DOHH2 (cell line): Measurements from ENCODE around the gene PXDC1.

ENCODE experiments used
- H3F3A ChIP-seq: fragments of 200-600 bp; sonication (generic), shearing (Covaris generic); 2 replicates; pipeline ENCODE4 v1.6.0; 2016; ENCODE audit warnings: antibody characterized with exemption, mild to moderate bottlenecking; ENCODE audit not compliant: control insufficient read depth, insufficient read depth
- H3K27ac ChIP-seq: fragments of 200-600 bp; sonication (generic); 2 replicates; pipeline ENCODE4 v1.5.1; 2014; ENCODE audit warnings: low read depth, mild to moderate bottlenecking, low read length, moderate library complexity
- H3K27me3 ChIP-seq: fragments of 200-600 bp; sonication (generic); 2 replicates; pipeline ENCODE4 v1.6.1; 2014; ENCODE audit warnings: mild to moderate bottlenecking, low read length, mixed read lengths; ENCODE audit not compliant: control insufficient read depth
- H3K36me3 ChIP-seq: fragments of 200-600 bp; sonication (generic); 2 replicates; pipeline ENCODE4 v1.6.1; 2014; ENCODE audit warnings: mild to moderate bottlenecking, low read length, moderate library complexity, mixed read lengths; ENCODE audit not compliant: control insufficient read depth
- H3K4me1 ChIP-seq: fragments of 200-600 bp; sonication (generic); 2 replicates; pipeline ENCODE4 v1.6.1; 2014; ENCODE audit warnings: mild to moderate bottlenecking, low read length, mixed read lengths; ENCODE audit not compliant: control insufficient read depth
- H3K4me2 ChIP-seq: fragments of 200-600 bp; sonication (generic); 2 replicates; pipeline ENCODE4 v1.6.0; 2014; ENCODE audit warnings: mild to moderate bottlenecking, low read length, moderate library complexity
- H3K4me3 ChIP-seq: fragments of 200-600 bp; sonication (generic); 2 replicates; pipeline ENCODE4 v1.5.1; 2014; ENCODE audit warnings: mild to moderate bottlenecking, low read length, mixed read lengths
- H3K79me2 ChIP-seq: fragments of 200-600 bp; sonication (generic); 2 replicates; pipeline ENCODE4 v1.6.1; 2014; ENCODE audit warnings: mild to moderate bottlenecking, low read length, mixed read lengths; ENCODE audit not compliant: control insufficient read depth
- H3K9me2 ChIP-seq: fragments of 200-600 bp; sonication (generic); replicated peaks from 2 replicates; pipeline ENCODE4 v1.6.1; 2014; ENCODE audit warnings: mild to moderate bottlenecking, low read length, mixed read lengths; ENCODE audit not compliant: control insufficient read depth
- H3K9me3 ChIP-seq: fragments of 200-600 bp; sonication (generic); 2 replicates; pipeline ENCODE4 v1.6.1; 2014; ENCODE audit warnings: antibody characterized with exemption, low read length, mixed read lengths; ENCODE audit not compliant: control insufficient read depth, insufficient read depth
- H4K20me1 ChIP-seq: fragments of 200-600 bp; sonication (generic); 2 replicates; pipeline ENCODE4 v1.6.0; 2014; ENCODE audit warnings: low read depth, mild to moderate bottlenecking, antibody characterized with exemption, low read length, moderate library complexity; ENCODE audit not compliant: control insufficient read depth, insufficient read depth
- EZH2phosphoT487 ChIP-seq: fragments of 200-600 bp; sonication (generic); IDR thresholded peaks from 2 replicates; pipeline ENCODE4 v1.6.1; 2017; ENCODE audit warnings: borderline replicate concordance, mild to moderate bottlenecking, antibody characterized with exemption, low read length, moderate library complexity, mixed read lengths
- TF ChIP-seq, protein P1 (sequence below): fragments of 200-600 bp; sonication (generic); IDR thresholded peaks from one replicate; pipeline ENCODE4 v1.5.1; 2014; ENCODE audit warnings: antibody characterized with exemption, mild to moderate bottlenecking, low read depth, low read length; ENCODE audit not compliant: poor library complexity, severe bottlenecking

PXDC1 gene

DNA sequence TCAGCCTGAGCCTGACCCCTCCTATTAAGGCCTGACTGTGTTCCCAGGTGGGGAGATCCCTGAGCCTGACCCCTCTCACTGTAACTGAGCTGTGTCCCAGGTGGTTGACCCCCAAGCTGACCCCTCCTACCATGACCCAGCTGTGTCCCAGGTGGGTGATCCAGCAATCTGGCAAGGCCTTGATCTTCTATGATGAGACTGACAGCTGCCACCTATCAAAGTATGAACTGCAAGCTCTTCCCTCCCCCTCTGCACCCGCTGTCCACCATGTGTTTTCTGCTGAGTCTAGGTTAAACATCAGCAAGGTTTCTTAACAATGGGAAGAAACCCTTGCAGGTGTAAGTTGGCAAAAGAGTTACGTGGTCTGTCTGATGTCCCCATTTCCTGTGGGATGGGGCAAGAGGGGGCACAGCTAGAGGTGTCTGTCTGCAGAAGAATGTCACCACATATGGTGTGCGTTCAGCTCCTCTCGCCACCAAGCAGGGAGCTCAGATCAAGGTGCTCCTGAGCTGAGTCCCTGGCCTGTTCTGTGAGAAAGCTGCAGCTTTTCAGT, 5.9 kb downstream of the PXDC1 start:
- Histone ChIP-seq H3K27ac (no peak overlapping the region), H3F3A (peaks cover 2% of the 10 kb centered on the region; the same call in 1 of the 2 replicates), H3K9me3 (no peaks in the 10 kb centered on the region), H3K4me3 (no peak overlapping the region), H3K36me3 (no peaks in the 10 kb centered on the region), H3K79me2 (no peaks in the 10 kb centered on the region), H3K27me3 (peaks cover 38% of the 10 kb centered on the region), H4K20me1 (peaks cover 3% of the 10 kb centered on the region; the same call in 1 of the 2 replicates), H3K4me1 (peaks cover 34% of the 10 kb centered on the region), H3K9me2 (no peaks in the 10 kb centered on the region), H3K4me2 (peak overlapping the region; percentile 10; the same call in 1 of the 2 replicates)
- TF ChIP-seq, protein P1, sequence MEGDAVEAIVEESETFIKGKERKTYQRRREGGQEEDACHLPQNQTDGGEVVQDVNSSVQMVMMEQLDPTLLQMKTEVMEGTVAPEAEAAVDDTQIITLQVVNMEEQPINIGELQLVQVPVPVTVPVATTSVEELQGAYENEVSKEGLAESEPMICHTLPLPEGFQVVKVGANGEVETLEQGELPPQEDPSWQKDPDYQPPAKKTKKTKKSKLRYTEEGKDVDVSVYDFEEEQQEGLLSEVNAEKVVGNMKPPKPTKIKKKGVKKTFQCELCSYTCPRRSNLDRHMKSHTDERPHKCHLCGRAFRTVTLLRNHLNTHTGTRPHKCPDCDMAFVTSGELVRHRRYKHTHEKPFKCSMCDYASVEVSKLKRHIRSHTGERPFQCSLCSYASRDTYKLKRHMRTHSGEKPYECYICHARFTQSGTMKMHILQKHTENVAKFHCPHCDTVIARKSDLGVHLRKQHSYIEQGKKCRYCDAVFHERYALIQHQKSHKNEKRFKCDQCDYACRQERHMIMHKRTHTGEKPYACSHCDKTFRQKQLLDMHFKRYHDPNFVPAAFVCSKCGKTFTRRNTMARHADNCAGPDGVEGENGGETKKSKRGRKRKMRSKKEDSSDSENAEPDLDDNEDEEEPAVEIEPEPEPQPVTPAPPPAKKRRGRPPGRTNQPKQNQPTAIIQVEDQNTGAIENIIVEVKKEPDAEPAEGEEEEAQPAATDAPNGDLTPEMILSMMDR: no peak

DNA sequence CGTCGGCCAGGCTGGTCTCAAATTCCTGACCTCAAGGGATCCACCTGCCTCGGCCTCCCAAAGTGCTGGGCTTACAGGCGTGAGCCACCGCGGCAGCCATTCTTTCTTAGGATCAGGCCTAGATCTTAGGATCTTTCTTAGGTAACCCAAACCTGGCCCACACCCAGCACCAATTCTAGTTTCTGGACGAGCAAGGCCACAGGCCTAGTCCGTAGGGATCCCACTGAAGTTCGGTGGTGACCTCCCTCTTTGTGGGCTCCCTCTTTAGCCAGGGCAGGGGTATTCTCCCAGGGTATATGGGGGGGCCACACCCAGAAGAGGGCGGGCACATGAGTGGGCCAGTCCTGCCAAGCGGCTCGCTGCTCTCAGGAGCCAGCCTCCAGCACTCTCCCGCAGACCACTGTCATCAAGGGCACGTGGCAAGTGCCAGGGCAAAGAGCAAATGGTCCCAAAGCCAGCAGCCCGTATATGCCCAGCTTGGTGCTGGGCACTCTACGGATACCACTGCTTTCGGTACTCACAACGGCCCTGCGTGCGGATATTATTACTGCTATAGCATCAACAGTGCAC, 6.5 kb downstream of the PXDC1 start:
- TF ChIP-seq EZH2phosphoT487: no peak
- TF ChIP-seq, protein P1: no peak
- Histone ChIP-seq H3K79me2 (no peaks in the 10 kb centered on the region), H3K4me3 (no peak overlapping the region), H3K36me3 (no peaks in the 10 kb centered on the region), H3K9me2 (no peaks in the 10 kb centered on the region), H3K9me3 (no peaks in the 10 kb centered on the region), H3K4me1 (peaks cover 31% of the 10 kb centered on the region), H3K27me3 (peaks cover 31% of the 10 kb centered on the region), H3F3A (peaks cover 2% of the 10 kb centered on the region; the same call in 1 of the 2 replicates), H4K20me1 (peaks cover 3% of the 10 kb centered on the region; the same call in 1 of the 2 replicates), H3K27ac (no peak overlapping the region), H3K4me2 (no peak overlapping the region)

DNA sequence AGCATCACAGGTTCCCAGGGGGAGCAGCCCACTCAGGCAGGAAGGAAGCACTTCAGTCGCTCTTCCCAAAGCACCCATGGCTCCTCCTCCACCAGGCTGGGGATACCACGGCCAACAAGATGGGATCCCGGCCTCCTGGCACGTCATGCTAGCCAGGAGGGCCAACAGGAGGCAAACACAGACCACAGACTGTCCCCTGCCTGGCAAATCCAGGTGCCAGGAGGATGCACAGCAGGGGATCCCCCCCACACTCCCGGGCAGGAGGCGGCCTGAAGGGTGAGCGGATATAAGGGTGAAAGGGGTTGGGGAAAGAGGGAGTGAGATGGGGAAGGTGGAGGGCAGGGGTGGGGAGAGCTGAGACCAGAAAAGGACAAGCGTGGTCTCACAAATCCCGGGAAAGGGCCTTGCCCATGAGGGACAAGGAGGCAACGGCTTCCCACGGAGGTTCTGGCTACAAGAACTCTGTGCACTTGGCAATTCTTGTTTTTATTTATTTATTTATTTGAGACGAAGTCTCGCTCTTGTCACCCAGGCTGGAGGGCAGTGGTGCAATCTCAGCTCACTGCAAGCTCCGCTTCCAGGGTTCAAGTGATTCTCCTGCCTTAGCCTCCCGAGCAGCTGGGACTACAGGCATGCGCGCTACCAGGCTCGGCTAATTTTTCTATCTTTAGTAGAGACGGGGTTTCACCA, 7.2 kb downstream of the PXDC1 start:
- H3F3A ChIP-seq: peaks cover 2% of the 10 kb centered on the region; the same call in 1 of the 2 replicates
- H3K79me2 ChIP-seq: no peaks in the 10 kb centered on the region
- no peak overlapping the region for H3K4me3 ChIP-seq
- no peaks in the 10 kb centered on the region for H3K36me3 ChIP-seq
- peaks cover 31% of the 10 kb centered on the region for H3K4me1 ChIP-seq
- no peaks in the 10 kb centered on the region for H3K9me2 ChIP-seq
- peaks cover 25% of the 10 kb centered on the region for H3K27me3 ChIP-seq
- H4K20me1 ChIP-seq: peaks cover 3% of the 10 kb centered on the region; the same call in 1 of the 2 replicates
- H3K4me2 ChIP-seq: no peak overlapping the region
- no peak overlapping the region for H3K27ac ChIP-seq
- TF ChIP-seq, protein P1: no peak
- no peak for TF ChIP-seq EZH2phosphoT487
- no peaks in the 10 kb centered on the region for H3K9me3 ChIP-seq
